ENCODE data around the gene PAGE2. TPM values are rescaled to one million over a fixed set of nuclear protein-coding genes. Genes with fewer than 3 reads are reported as not detected.
"Not testable (repeated sequence)": the region's sequence is repeated elsewhere in the genome, so short reads cannot be mapped to it uniquely, and the experiment has no call there.

PAGE2 gene
- polyA plus RNA-seq, 1 donor (not counting 4 experiments of a cell fraction or from before 2014, with no cell fraction given): not detected

GRCh38 chrX:55056820-55057674, 31.8 kb upstream of the PAGE2 start:
- Histone ChIP-seq H3K4me1 (ENCODE audit: control insufficient read depth, extremely low read depth, insufficient read depth, low read length) (no peaks in the 10 kb centered on the region), H4K20me1 (ENCODE audit: control insufficient read depth, extremely low read depth, insufficient read depth, low read length) (no peaks in the 10 kb centered on the region), H3K9me3 (ENCODE audit: control insufficient read depth, low read depth, low read length) (no peaks in the 10 kb centered on the region), H3K79me2 (ENCODE audit: control insufficient read depth, insufficient read depth, low read length) (no peaks in the 10 kb centered on the region), H3K4me3 (ENCODE audit: control insufficient read depth in 2 of 3, extremely low read depth in 1 of 3, insufficient read depth in 2 of 3, low read depth in 1 of 3, low read length in 3 of 3) (no peak overlapping the region), H3K27ac (ENCODE audit: control insufficient read depth, insufficient read depth, low read length) (no peak overlapping the region), H3K4me2 (ENCODE audit: control insufficient read depth, extremely low read depth, insufficient read depth, low read depth, low read length) (no peak overlapping the region), H3K9ac (ENCODE audit: control insufficient read depth, extremely low read depth, insufficient read depth, low read length) (no peak overlapping the region), H3K36me3 (ENCODE audit: control insufficient read depth in 2 of 2, extremely low read depth in 1 of 2, insufficient read depth in 2 of 2, low read length in 2 of 2) (no peaks in the 10 kb centered on the region), H3K9me1 (ENCODE audit: control insufficient read depth, extremely low read depth, insufficient read depth, low read length) (no peaks in the 10 kb centered on the region), H3K27me3 (ENCODE audit: control insufficient read depth, extremely low read depth, insufficient read depth, low read length) (no peaks in the 10 kb centered on the region), H2AFZ (ENCODE audit: control insufficient read depth, low read length) (no peak overlapping the region)
- DNase-seq (ENCODE audit: low read depth, low spot score) (no peak), FAIRE-seq (no peak)
- dilution Hi-C loops (cut with MboI; ENCODE audit: extremely low pct_ligation_motif_present, low sequenced_read_pairs): no loop called here
- TF ChIP-seq EZH2 (IDR thresholded peaks at IDR 0.05; ENCODE audit: low read length): no peak
- TF ChIP-seq, protein P1, sequence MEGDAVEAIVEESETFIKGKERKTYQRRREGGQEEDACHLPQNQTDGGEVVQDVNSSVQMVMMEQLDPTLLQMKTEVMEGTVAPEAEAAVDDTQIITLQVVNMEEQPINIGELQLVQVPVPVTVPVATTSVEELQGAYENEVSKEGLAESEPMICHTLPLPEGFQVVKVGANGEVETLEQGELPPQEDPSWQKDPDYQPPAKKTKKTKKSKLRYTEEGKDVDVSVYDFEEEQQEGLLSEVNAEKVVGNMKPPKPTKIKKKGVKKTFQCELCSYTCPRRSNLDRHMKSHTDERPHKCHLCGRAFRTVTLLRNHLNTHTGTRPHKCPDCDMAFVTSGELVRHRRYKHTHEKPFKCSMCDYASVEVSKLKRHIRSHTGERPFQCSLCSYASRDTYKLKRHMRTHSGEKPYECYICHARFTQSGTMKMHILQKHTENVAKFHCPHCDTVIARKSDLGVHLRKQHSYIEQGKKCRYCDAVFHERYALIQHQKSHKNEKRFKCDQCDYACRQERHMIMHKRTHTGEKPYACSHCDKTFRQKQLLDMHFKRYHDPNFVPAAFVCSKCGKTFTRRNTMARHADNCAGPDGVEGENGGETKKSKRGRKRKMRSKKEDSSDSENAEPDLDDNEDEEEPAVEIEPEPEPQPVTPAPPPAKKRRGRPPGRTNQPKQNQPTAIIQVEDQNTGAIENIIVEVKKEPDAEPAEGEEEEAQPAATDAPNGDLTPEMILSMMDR (optimal IDR thresholded peaks at IDR 0.05 in 1 of 3, IDR thresholded peaks at IDR 0.05 in 1 of 3, conservative IDR thresholded peaks at IDR 0.05 in 1 of 3; ENCODE audit: extremely low read depth in 1 of 3, insufficient read depth in 2 of 3, low read length in 3 of 3): no peak

DNA sequence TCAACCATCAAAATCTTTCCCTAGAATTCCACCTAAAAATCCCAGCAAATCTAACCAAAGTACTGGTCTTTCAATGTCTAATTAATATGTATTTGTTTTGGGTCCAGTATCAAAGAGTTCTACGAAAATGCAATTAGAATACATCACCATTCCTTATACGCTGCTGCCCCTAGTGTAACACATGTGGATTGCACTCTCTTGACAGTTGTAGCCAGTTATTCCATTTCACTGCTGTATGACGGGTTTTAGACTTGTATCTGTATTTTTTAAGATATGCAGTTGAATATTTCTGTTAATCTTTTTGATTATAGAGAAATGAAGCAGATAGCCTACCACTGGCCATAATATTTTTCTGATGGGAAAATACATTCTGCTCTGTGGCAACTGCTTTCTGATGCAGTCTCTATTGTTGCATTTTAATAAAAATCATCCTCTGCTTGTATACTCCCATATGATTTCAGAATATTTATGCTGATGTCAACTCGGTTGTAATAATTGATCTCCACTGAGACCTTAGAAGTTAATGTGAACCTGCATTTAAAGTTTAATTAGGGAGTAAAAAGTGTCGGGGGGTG, 31.1 kb upstream of the PAGE2 start:
- H2AFZ ChIP-seq (ENCODE audit: control insufficient read depth, low read length): no peak overlapping the region
- no peaks in the 10 kb centered on the region for H3K36me3 ChIP-seq (ENCODE audit: control insufficient read depth in 2 of 2, extremely low read depth in 1 of 2, insufficient read depth in 2 of 2, low read length in 2 of 2)
- no peaks in the 10 kb centered on the region for H3K4me1 ChIP-seq (ENCODE audit: control insufficient read depth, extremely low read depth, insufficient read depth, low read length)
- H3K79me2 ChIP-seq (ENCODE audit: control insufficient read depth, insufficient read depth, low read length): no peaks in the 10 kb centered on the region
- no peak overlapping the region for H3K9ac ChIP-seq (ENCODE audit: control insufficient read depth, extremely low read depth, insufficient read depth, low read length)
- no peak for TF ChIP-seq EZH2 (IDR thresholded peaks at IDR 0.05; ENCODE audit: low read length)
- TF ChIP-seq, protein P1 (optimal IDR thresholded peaks at IDR 0.05 in 1 of 3, IDR thresholded peaks at IDR 0.05 in 1 of 3, conservative IDR thresholded peaks at IDR 0.05 in 1 of 3; ENCODE audit: extremely low read depth in 1 of 3, insufficient read depth in 2 of 3, low read length in 3 of 3): peak; percentile 51 to 71 (median 70)
- FAIRE-seq (no peak), DNase-seq (ENCODE audit: low read depth, low spot score) (no peak)
- no peaks in the 10 kb centered on the region for H3K27me3 ChIP-seq (ENCODE audit: control insufficient read depth, extremely low read depth, insufficient read depth, low read length)
- no peaks in the 10 kb centered on the region for H3K9me3 ChIP-seq (ENCODE audit: control insufficient read depth, low read depth, low read length)
- H4K20me1 ChIP-seq (ENCODE audit: control insufficient read depth, extremely low read depth, insufficient read depth, low read length): no peaks in the 10 kb centered on the region
- H3K4me3 ChIP-seq (ENCODE audit: control insufficient read depth in 2 of 3, extremely low read depth in 1 of 3, insufficient read depth in 2 of 3, low read depth in 1 of 3, low read length in 3 of 3): no peak overlapping the region
- no peak overlapping the region for H3K4me2 ChIP-seq (ENCODE audit: control insufficient read depth, extremely low read depth, insufficient read depth, low read depth, low read length)
- dilution Hi-C loops (cut with MboI; ENCODE audit: extremely low pct_ligation_motif_present, low sequenced_read_pairs): no loop called here
- H3K9me1 ChIP-seq (ENCODE audit: control insufficient read depth, extremely low read depth, insufficient read depth, low read length): no peaks in the 10 kb centered on the region
- no peak overlapping the region for H3K27ac ChIP-seq (ENCODE audit: control insufficient read depth, insufficient read depth, low read length)

- H3K9me3 ChIP-seq (ENCODE audit: control insufficient read depth, low read depth, low read length); H3K4me1 ChIP-seq (ENCODE audit: control insufficient read depth, extremely low read depth, insufficient read depth, low read length); H3K9me1 ChIP-seq (ENCODE audit: control insufficient read depth, extremely low read depth, insufficient read depth, low read length); H3K4me2 ChIP-seq (ENCODE audit: control insufficient read depth, extremely low read depth, insufficient read depth, low read depth, low read length); dilution Hi-C loops (cut with MboI; ENCODE audit: extremely low pct_ligation_motif_present, low sequenced_read_pairs); H4K20me1 ChIP-seq (ENCODE audit: control insufficient read depth, extremely low read depth, insufficient read depth, low read length); H3K27me3 ChIP-seq (ENCODE audit: control insufficient read depth, extremely low read depth, insufficient read depth, low read length); H3K79me2 ChIP-seq (ENCODE audit: control insufficient read depth, insufficient read depth, low read length); H3K27ac ChIP-seq (ENCODE audit: control insufficient read depth, insufficient read depth, low read length); H3K4me3 ChIP-seq (ENCODE audit: control insufficient read depth in 2 of 3, extremely low read depth in 1 of 3, insufficient read depth in 2 of 3, low read depth in 1 of 3, low read length in 3 of 3); DNase-seq (ENCODE audit: low read depth, low spot score); H2AFZ ChIP-seq (ENCODE audit: control insufficient read depth, low read length); FAIRE-seq; H3K9ac ChIP-seq (ENCODE audit: control insufficient read depth, extremely low read depth, insufficient read depth, low read length); H3K36me3 ChIP-seq (ENCODE audit: control insufficient read depth in 2 of 2, extremely low read depth in 1 of 2, insufficient read depth in 2 of 2, low read length in 2 of 2): not testable (repeated sequence)
Observed at GRCh38 chrX:55067180-55067579, 21.6 kb upstream of the PAGE2 start.
